BLaER1 treated with 17β-estradiol and CSF1 and Interleukin-3, amounts not matched to agents 10 nM and 100 nM (cell line): ENCODE measurements around the gene TNFAIP1.
A peak's percentile ranks its signal among the peaks of the same experiment; 100 is the strongest.

Experiments
- H3K27ac ChIP-seq, 11 experiments: shearing (Covaris generic); formaldehyde crosslinking; 2 replicates each; pipeline ENCODE4 v1.8.1; 2022
- H3K27me3 ChIP-seq, 11 experiments: shearing (Covaris generic); formaldehyde crosslinking; 2 replicates each; pipeline ENCODE4 v1.8.1; 2022
- H3K36me3 ChIP-seq, 11 experiments: shearing (Covaris generic); formaldehyde crosslinking; 2 replicates each; pipeline ENCODE4 v1.8.1; 2022
- H3K4me1 ChIP-seq, 10 experiments: shearing (Covaris generic); formaldehyde crosslinking; 2 replicates each; pipeline ENCODE4 v1.8.1; 2022
- H3K4me2 ChIP-seq, 11 experiments: shearing (Covaris generic); formaldehyde crosslinking; 2 replicates each; pipeline ENCODE4 v1.8.1; 2022
- H3K4me3 ChIP-seq, 10 experiments: shearing (Covaris generic); formaldehyde crosslinking; 2 replicates each; pipeline ENCODE4 v1.8.1; 2022
- H3K9ac ChIP-seq, 11 experiments: shearing (Covaris generic); formaldehyde crosslinking; 2 replicates each; pipeline ENCODE4 v1.8.1; 2022
- H3K9me3 ChIP-seq, 11 experiments: shearing (Covaris generic); formaldehyde crosslinking; replicated peaks in 1 of 11; 2 replicates each; pipeline ENCODE4 v1.8.1; 2022
- H4K20me1 ChIP-seq, 11 experiments: shearing (Covaris generic); formaldehyde crosslinking; 2 replicates each; pipeline ENCODE4 v1.8.1; 2022
- Cebpa-rat ChIP-seq, 11 experiments: shearing (Covaris generic); IDR thresholded peaks; 2 replicates each; pipeline ENCODE4 v1.8.1; 2022

The TNFAIP1 gene

DNA sequence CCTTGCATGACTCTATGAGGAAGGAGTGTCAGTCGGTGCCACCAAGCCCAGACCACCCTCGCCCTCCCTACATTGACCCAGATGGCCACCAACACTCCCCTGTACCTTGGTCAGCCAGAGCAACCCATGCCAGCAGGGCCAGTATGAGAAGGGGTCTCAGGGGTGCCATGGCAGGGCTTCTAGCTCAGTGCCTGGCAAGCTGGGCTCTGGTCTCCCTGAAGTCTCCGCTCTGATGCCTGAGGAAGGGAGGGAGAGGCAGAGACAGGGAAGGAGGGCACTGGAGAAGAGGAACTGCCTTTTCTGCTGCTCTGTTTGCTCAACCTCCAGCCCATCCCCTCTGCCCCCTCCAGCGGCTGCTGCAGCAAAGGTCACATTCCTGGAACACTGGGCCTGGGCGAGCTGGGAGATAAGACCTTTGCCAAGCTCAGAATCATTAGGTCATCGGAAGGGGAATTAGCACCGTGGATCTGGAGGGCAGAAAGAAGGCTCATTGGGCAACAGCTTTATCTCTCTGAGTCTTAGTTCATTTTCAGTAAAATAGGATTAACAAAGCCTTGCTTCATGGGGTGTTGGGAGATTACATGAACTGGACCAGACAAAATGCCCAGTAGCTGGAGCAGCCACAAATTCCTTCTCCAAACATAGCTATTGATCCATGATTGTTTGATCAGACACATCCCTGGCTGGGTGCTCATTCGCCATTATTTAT lies 34.6 kb downstream of the TNFAIP1 start, which contains the start of gene VTN:
TSS of gene VTN (minus strand) at position 273 of the 709 bp plus-strand sequence. CDS start at position 169, 104 bp downstream.
- Histone ChIP-seq H3K9me3 (no peaks in the 10 kb centered on the region), H3K4me2 (peak within 1 kb of the TSS; percentile 96 to 100 (median 98)), H4K20me1 (peaks cover 12 to 68% (median 37%) of the 10 kb centered on the region in 11 experiments; a peak in 19 of 22 replicates), H3K27me3 (no peaks in the 10 kb centered on the region; a peak in 1 of 22 replicates), H3K36me3 (peaks cover 0 to 22% (median 6%) of the 10 kb centered on the region in 11 experiments; a peak in 13 of 22 replicates), H3K9ac (peak within 1 kb of the TSS in 8 of 11 experiments; percentile 3 to 84 (median 58); a peak in 10 of 22 replicates), H3K4me3 (peak within 1 kb of the TSS; percentile 63 to 79 (median 74); a peak in 19 of 20 replicates), H3K27ac (peak within 1 kb of the TSS in 6 of 11 experiments; percentile 13 to 60 (median 39); a peak in 9 of 22 replicates), H3K4me1 (peaks cover 32 to 47% (median 40%) of the 10 kb centered on the region in 10 experiments)
- TF ChIP-seq Cebpa-rat (IDR thresholded peaks at IDR 0.05) = no peak

DNA sequence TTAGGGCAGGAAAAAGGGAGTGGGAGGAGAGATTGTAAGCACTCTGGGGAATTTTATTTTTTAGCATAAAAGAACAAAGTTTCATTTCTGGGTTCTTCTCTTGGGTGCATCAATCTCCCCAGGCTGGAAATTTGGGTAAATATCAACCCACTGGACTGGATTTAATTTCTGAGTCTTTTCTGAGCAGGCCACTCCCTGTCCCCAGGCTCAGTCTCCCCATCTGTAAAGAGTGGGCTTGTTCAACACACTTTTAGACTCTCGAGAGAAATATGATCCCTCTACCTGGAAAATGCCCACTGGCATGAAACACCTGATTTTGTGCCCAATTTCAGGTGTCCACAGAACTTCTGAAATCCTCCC lies 35.2 kb downstream of the TNFAIP1 start:
- H3K27ac ChIP-seq = peak overlapping the region in 6 of 11 experiments; percentile 13 to 60 (median 39); a peak in 8 of 22 replicates
- H3K9me3 ChIP-seq = no peaks in the 10 kb centered on the region
- H3K27me3 ChIP-seq = no peaks in the 10 kb centered on the region; a peak in 1 of 22 replicates
- peak overlapping the region; percentile 96 to 100 (median 98) for H3K4me2 ChIP-seq
- peaks cover 15 to 64% (median 39%) of the 10 kb centered on the region in 11 experiments; a peak in 19 of 22 replicates for H4K20me1 ChIP-seq
- no peak for TF ChIP-seq Cebpa-rat (IDR thresholded peaks at IDR 0.05)
- H3K4me3 ChIP-seq = peak overlapping the region in 7 of 10 experiments; percentile 65 to 79 (median 74); a peak in 8 of 20 replicates
- H3K36me3 ChIP-seq = peaks cover 0 to 16% (median 2%) of the 10 kb centered on the region in 11 experiments; a peak in 6 of 22 replicates
- H3K9ac ChIP-seq = peak overlapping the region in 7 of 11 experiments; percentile 3 to 84 (median 46); a peak in 5 of 22 replicates
- peaks cover 32 to 47% (median 40%) of the 10 kb centered on the region in 10 experiments for H3K4me1 ChIP-seq

- peak within 1 kb of the TSS; percentile 96 to 100 (median 98) for H3K4me2 ChIP-seq
- H3K9ac ChIP-seq = peak within 1 kb of the TSS; percentile 69 to 89 (median 79)
- peak within 1 kb of the TSS in 9 of 11 experiments; percentile 50 to 83 (median 75); a peak in 20 of 22 replicates for H3K27ac ChIP-seq
- peaks cover 18 to 68% (median 39%) of the 10 kb centered on the region in 11 experiments; a peak in 19 of 22 replicates for H4K20me1 ChIP-seq
- H3K4me3 ChIP-seq = peak within 1 kb of the TSS; percentile 63 to 79 (median 74)
- no peak for TF ChIP-seq Cebpa-rat (IDR thresholded peaks at IDR 0.05)
- no peaks in the 10 kb centered on the region for H3K9me3 ChIP-seq
- H3K36me3 ChIP-seq = peaks cover 0 to 11% (median 0%) of the 10 kb centered on the region in 11 experiments; a peak in 4 of 22 replicates
- H3K4me1 ChIP-seq = peaks cover 32 to 47% (median 40%) of the 10 kb centered on the region in 10 experiments
- no peaks in the 10 kb centered on the region; a peak in 1 of 22 replicates for H3K27me3 ChIP-seq
Measured at GRCh38 chr17:28371245-28372202, 36.0 kb downstream of the TNFAIP1 start, which contains the start of gene SARM1. TSS of gene SARM1 (plus strand) at chr17:28371694. CDS start at chr17:28372033, 339 bp downstream.

GRCh38 chr17:28372203-28372944 lies 36.8 kb downstream of the TNFAIP1 start:
- H3K27ac ChIP-seq = peak overlapping the region in 9 of 11 experiments; percentile 50 to 83 (median 75); a peak in 20 of 22 replicates
- peak overlapping the region; percentile 96 to 100 (median 98) for H3K4me2 ChIP-seq

DNA sequence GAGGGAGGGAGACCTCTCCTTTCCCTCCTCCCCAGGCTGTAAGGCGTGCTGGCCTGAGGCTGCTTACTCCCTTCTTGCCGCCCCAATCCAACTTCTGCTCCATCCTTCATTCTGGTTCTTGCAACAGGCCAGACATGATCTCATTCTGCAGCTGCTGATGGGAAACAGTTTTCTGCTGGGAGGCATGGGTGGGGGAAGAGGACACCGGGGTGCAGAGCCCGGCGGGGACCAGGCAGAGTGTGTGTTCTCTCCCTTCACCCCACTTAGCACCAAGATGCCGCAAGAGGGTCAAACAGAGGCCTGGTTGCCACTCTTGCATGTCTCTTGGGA lies 37.3 kb downstream of the TNFAIP1 start:
- Histone ChIP-seq H3K4me2 (peak overlapping the region; percentile 96 to 100 (median 98)), H3K4me3 (peak overlapping the region; percentile 63 to 79 (median 74); a peak in 19 of 20 replicates), H3K27me3 (no peaks in the 10 kb centered on the region; a peak in 1 of 22 replicates), H3K9me3 (no peaks in the 10 kb centered on the region), H3K9ac (peak overlapping the region in 10 of 11 experiments; percentile 69 to 89 (median 80); a peak in 16 of 22 replicates), H3K4me1 (peaks cover 32 to 47% (median 40%) of the 10 kb centered on the region in 10 experiments), H3K36me3 (peaks cover 0 to 14% (median 3%) of the 10 kb centered on the region in 11 experiments; a peak in 10 of 22 replicates), H3K27ac (no peak overlapping the region; a peak in 1 of 22 replicates), H4K20me1 (peaks cover 18 to 67% (median 49%) of the 10 kb centered on the region in 11 experiments; a peak in 19 of 22 replicates)
- TF ChIP-seq Cebpa-rat (IDR thresholded peaks at IDR 0.05) = no peak

More at GRCh38 chr17:28372203-28372944, 36.8 kb downstream of the TNFAIP1 start:
- no peaks in the 10 kb centered on the region for H3K9me3 ChIP-seq
- peak overlapping the region; percentile 69 to 89 (median 79) for H3K9ac ChIP-seq
- H3K4me3 ChIP-seq = peak overlapping the region; percentile 63 to 79 (median 74)
- peaks cover 0 to 10% (median 3%) of the 10 kb centered on the region in 11 experiments; a peak in 10 of 22 replicates for H3K36me3 ChIP-seq
- TF ChIP-seq Cebpa-rat (IDR thresholded peaks at IDR 0.05) = no peak
- peaks cover 32 to 47% (median 40%) of the 10 kb centered on the region in 10 experiments for H3K4me1 ChIP-seq
- no peaks in the 10 kb centered on the region; a peak in 1 of 22 replicates for H3K27me3 ChIP-seq
- H4K20me1 ChIP-seq = peaks cover 18 to 63% (median 47%) of the 10 kb centered on the region in 11 experiments; a peak in 19 of 22 replicates

DNA sequence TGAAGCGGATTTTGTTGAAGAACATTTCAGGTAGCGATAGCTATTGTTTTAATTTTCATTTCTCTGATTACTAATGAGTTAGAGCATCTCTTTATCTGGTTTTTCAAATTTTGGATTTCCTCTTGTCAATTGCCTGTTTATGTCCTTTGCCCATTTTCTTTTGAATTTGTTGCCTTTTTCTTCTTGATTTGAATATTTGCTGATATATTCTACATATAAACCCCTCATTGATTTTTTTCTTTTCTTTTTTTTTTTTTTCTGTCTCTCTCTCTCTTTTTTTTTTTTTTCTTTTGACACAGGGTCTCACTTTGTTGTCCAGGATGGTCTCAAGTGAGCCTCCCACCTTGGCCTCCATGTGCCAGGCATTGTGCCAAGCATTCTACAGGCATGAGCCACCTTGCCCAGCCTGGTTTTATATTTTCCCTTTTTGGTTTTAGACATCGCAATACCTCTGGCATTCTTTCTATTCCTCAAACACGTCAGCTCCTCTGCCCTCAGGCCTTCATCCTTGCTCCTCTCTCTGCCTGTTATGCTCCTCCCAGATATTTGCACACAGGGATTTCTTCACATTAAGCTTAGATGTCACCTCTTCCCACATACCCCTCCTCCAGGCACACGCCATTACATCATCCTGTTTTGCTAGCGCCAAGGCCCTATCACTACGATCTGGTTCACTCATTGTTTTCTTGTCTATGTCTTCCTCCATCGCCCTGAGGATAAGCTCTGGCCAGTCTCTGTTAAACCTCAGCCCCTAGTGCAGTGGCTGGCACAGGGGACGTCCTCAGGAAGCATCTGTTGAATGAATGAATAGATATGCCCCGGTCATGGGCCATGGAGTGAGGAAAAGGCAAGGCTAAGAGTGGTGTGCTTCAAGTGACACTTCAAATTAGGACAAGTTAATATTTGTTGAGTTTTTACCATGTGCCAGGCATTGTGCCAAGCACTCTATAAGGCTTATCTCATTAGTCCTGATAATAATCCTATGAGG lies 44.5 kb downstream of the TNFAIP1 start:
- Histone ChIP-seq H3K4me3 (no peak overlapping the region), H3K27me3 (peaks cover 18 to 26% (median 21%) of the 10 kb centered on the region in 11 experiments), H4K20me1 (peaks cover 0 to 71% (median 19%) of the 10 kb centered on the region in 11 experiments; a peak in 13 of 22 replicates), H3K27ac (no peak overlapping the region), H3K4me1 (peaks cover 11 to 27% (median 24%) of the 10 kb centered on the region in 10 experiments; a peak in 19 of 20 replicates), H3K9me3 (no peaks in the 10 kb centered on the region), H3K4me2 (peak overlapping the region in 5 of 11 experiments; percentile 2 to 22 (median 4); a peak in 5 of 22 replicates), H3K36me3 (peaks cover 0 to 32% (median 13%) of the 10 kb centered on the region in 11 experiments; a peak in 17 of 22 replicates), H3K9ac (no peak overlapping the region)
- no peak for TF ChIP-seq Cebpa-rat (IDR thresholded peaks at IDR 0.05)
